ENCODE results near the gene ZNF70. TPM values are rescaled to one million over a fixed set of nuclear protein-coding genes. Genes with fewer than 3 reads are reported as not detected.

The ZNF70 gene
- total RNA-seq, 1 experiment from 2014 or later: 7.1 TPM

- DNase-seq: no peak
- no peaks in the 10 kb centered on the region for H3K36me3 ChIP-seq
- H3K9me3 ChIP-seq (replicated peaks): no peaks in the 10 kb centered on the region
These were observed 4.8 kb upstream of the ZNF70 start for GRCh38 chr22:23755711-23756110.

GRCh38 chr22:23754980-23755636, 4.2 kb upstream of the ZNF70 start:
- Histone ChIP-seq H3K4me3 (no peak overlapping the region), H3K36me3 (no peaks in the 10 kb centered on the region), H3K27me3 (no peaks in the 10 kb centered on the region), H3K9me3 (replicated peaks) (no peaks in the 10 kb centered on the region), H3K4me1 (peaks cover 4% of the 10 kb centered on the region; the same call in 1 of the 2 replicates), H3K27ac (no peak overlapping the region)
- DNase-seq: no peak

More at GRCh38 chr22:23755711-23756110, 4.8 kb upstream of the ZNF70 start:
- H3K4me3 ChIP-seq: no peak overlapping the region
- no peaks in the 10 kb centered on the region; the same call in 1 of the 2 replicates for H3K4me1 ChIP-seq
- H3K27me3 ChIP-seq: no peaks in the 10 kb centered on the region
- H3K27ac ChIP-seq: no peak overlapping the region

GRCh38 chr22:23754220-23754919, 3.5 kb upstream of the ZNF70 start, which contains the start of gene VPREB3:
Gene VPREB3 (minus strand): TSS chr22:23754425. CDS start chr22:23754363, 62 bp downstream.
- no peaks in the 10 kb centered on the region for H3K27me3 ChIP-seq
- H3K4me1 ChIP-seq: peaks cover 5% of the 10 kb centered on the region; the same call in 1 of the 2 replicates
- no peaks in the 10 kb centered on the region for H3K9me3 ChIP-seq (replicated peaks)
- no peaks in the 10 kb centered on the region for H3K36me3 ChIP-seq
- H3K4me3 ChIP-seq: no peak within 1 kb of the TSS
- no peak within 1 kb of the TSS for H3K27ac ChIP-seq
- DNase-seq: no peak

- H3K27me3 ChIP-seq: no peaks in the 10 kb centered on the region
- H3K27ac ChIP-seq: no peak overlapping the region
- peaks cover 5% of the 10 kb centered on the region; the same call in 1 of the 2 replicates for H3K4me1 ChIP-seq
- DNase-seq: no peak
- no peak overlapping the region for H3K4me3 ChIP-seq
- no peaks in the 10 kb centered on the region for H3K9me3 ChIP-seq (replicated peaks)
- H3K36me3 ChIP-seq: no peaks in the 10 kb centered on the region
These were observed 2.5 kb upstream of the ZNF70 start for GRCh38 chr22:23753385-23753784.

GRCh38 chr22:23752750-23753149, 1.8 kb upstream of the ZNF70 start:
- H3K4me3 ChIP-seq: no peak overlapping the region
- no peaks in the 10 kb centered on the region for H3K27me3 ChIP-seq
- H3K36me3 ChIP-seq: no peaks in the 10 kb centered on the region
- DNase-seq: no peak
- no peak overlapping the region for H3K27ac ChIP-seq
- no peaks in the 10 kb centered on the region for H3K9me3 ChIP-seq (replicated peaks)
- H3K4me1 ChIP-seq: peaks cover 5% of the 10 kb centered on the region; the same call in 1 of the 2 replicates

GRCh38 chr22:23752090-23752691, 1.3 kb upstream of the ZNF70 start:
- H3K9me3 ChIP-seq (replicated peaks): no peaks in the 10 kb centered on the region
- H3K36me3 ChIP-seq: no peaks in the 10 kb centered on the region
- no peak overlapping the region for H3K4me3 ChIP-seq
- DNase-seq: no peak
- peaks cover 5% of the 10 kb centered on the region; the same call in 1 of the 2 replicates for H3K4me1 ChIP-seq
- H3K27ac ChIP-seq: no peak overlapping the region
- H3K27me3 ChIP-seq: no peaks in the 10 kb centered on the region

GRCh38 chr22:23751441-23751996, 607 bp upstream of the ZNF70 start:
- H3K4me3 ChIP-seq: peak overlapping the region; percentile 82
- peak in 1 of 2 experiments; percentile 32 for DNase-seq
- peak overlapping the region; percentile 62 for H3K27ac ChIP-seq
- no peaks in the 10 kb centered on the region for H3K36me3 ChIP-seq
- peaks cover 5% of the 10 kb centered on the region; the same call in 1 of the 2 replicates for H3K4me1 ChIP-seq
- H3K27me3 ChIP-seq: no peaks in the 10 kb centered on the region
- no peaks in the 10 kb centered on the region for H3K9me3 ChIP-seq (replicated peaks)

GRCh38 chr22:23750367-23750713, 572 bp downstream of the ZNF70 start:
- Histone ChIP-seq H3K9me3 (replicated peaks) (no peaks in the 10 kb centered on the region), H3K27me3 (no peaks in the 10 kb centered on the region), H3K4me3 (peak overlapping the region; percentile 82), H3K27ac (peak overlapping the region; percentile 28; the same call in 1 of the 2 replicates), H3K36me3 (peaks cover 2% of the 10 kb centered on the region; the same call in 1 of the 2 replicates), H3K4me1 (peaks cover 5% of the 10 kb centered on the region; the same call in 1 of the 2 replicates)
- DNase-seq: no peak

GRCh38 chr22:23749841-23750301, 1.0 kb downstream of the ZNF70 start:
- Histone ChIP-seq H3K9me3 (replicated peaks) (no peaks in the 10 kb centered on the region), H3K36me3 (peaks cover 7% of the 10 kb centered on the region), H3K4me3 (peak overlapping the region; percentile 82), H3K27ac (no peak overlapping the region), H3K27me3 (no peaks in the 10 kb centered on the region), H3K4me1 (peaks cover 5% of the 10 kb centered on the region; the same call in 1 of the 2 replicates)
- DNase-seq: no peak

- Histone ChIP-seq H3K4me3 (no peak overlapping the region), H3K27me3 (no peaks in the 10 kb centered on the region), H3K36me3 (peaks cover 16% of the 10 kb centered on the region), H3K4me1 (peaks cover 5% of the 10 kb centered on the region; the same call in 1 of the 2 replicates), H3K27ac (no peak overlapping the region), H3K9me3 (replicated peaks) (no peaks in the 10 kb centered on the region)
- DNase-seq: no peak
These were observed 5.1 kb downstream of the ZNF70 start for GRCh38 chr22:23745791-23746190.

- Histone ChIP-seq H3K27me3 (no peaks in the 10 kb centered on the region), H3K4me1 (no peaks in the 10 kb centered on the region), H3K36me3 (peaks cover 16% of the 10 kb centered on the region), H3K27ac (no peak overlapping the region), H3K9me3 (replicated peaks) (no peaks in the 10 kb centered on the region), H3K4me3 (no peak overlapping the region)
- DNase-seq: no peak
These were observed 6.4 kb downstream of the ZNF70 start for GRCh38 chr22:23744485-23744884.

GRCh38 chr22:23744001-23744400, 6.9 kb downstream of the ZNF70 start:
- H3K27me3 ChIP-seq: no peaks in the 10 kb centered on the region
- H3K36me3 ChIP-seq: peaks cover 16% of the 10 kb centered on the region
- no peaks in the 10 kb centered on the region for H3K9me3 ChIP-seq (replicated peaks)
- no peak overlapping the region for H3K27ac ChIP-seq
- no peaks in the 10 kb centered on the region for H3K4me1 ChIP-seq
- DNase-seq: no peak
- no peak overlapping the region for H3K4me3 ChIP-seq

GRCh38 chr22:23743303-23743705, 7.6 kb downstream of the ZNF70 start:
- Histone ChIP-seq H3K27ac (no peak overlapping the region), H3K9me3 (replicated peaks) (no peaks in the 10 kb centered on the region), H3K27me3 (no peaks in the 10 kb centered on the region), H3K36me3 (peaks cover 16% of the 10 kb centered on the region), H3K4me1 (0 out of 2 replicates have a peak, but pooled peaks cover 2% of the 10 kb centered on the region), H3K4me3 (no peak overlapping the region)
- DNase-seq: no peak

- H3K27ac ChIP-seq: no peak overlapping the region
- no peak for DNase-seq
These were observed 8.2 kb downstream of the ZNF70 start for GRCh38 chr22:23742505-23743264.

More at GRCh38 chr22:23742505-23743264, 8.2 kb downstream of the ZNF70 start:
- Histone ChIP-seq H3K36me3 (peaks cover 16% of the 10 kb centered on the region), H3K4me1 (peaks cover 6% of the 10 kb centered on the region; the same call in 1 of the 2 replicates), H3K4me3 (no peak overlapping the region), H3K9me3 (replicated peaks) (no peaks in the 10 kb centered on the region), H3K27me3 (no peaks in the 10 kb centered on the region)
